Endothelial cell of umbilical vein (primary cell): ENCODE data around the gene AQP1. TPM values are rescaled to one million over a fixed set of nuclear protein-coding genes. Genes with fewer than 3 reads are reported as not detected.

Experiments used
- BruUV-seq: library from RNA; stranded (reverse); fragments of 400-500 nt; replicated peaks from 2 replicates; lab custom pipeline; 2021; lab: Mats Ljungman, UMichigan
- CTCF ChIA-PET: fragments of 300-600, 350-600 bp; sonication (Branson Sonifier 250); formaldehyde crosslinking; loops from one replicate; lab custom pipeline; 2021; ENCODE audit warnings: antibody characterized with exemption, inconsistent platforms; lab: Charles Lee
- POLR2A ChIA-PET: fragments of 300-600, 350-600 bp; sonication (Branson Sonifier 250); formaldehyde crosslinking; loops from one replicate; lab custom pipeline; 2021; ENCODE audit warnings: antibody characterized with exemption, inconsistent platforms; lab: Charles Lee
- DNase-seq: peaks from one replicate; pipeline ENCODE4 v3.0.0-alpha.2; 2011; ENCODE audit warnings: low read depth, low spot score
- FAIRE-seq: peaks from 2 replicates; lab custom pipeline; 2011; peaks lifted over from hg19 to GRCh38; lab: Jason Lieb, UNC
- H2AFZ ChIP-seq: 2 replicates; pipeline ENCODE4 v1.6.0; 2012; ENCODE audit warnings: low read depth, low read length, control low read depth, inconsistent platforms
- H3K27ac ChIP-seq: 2 replicates; pipeline ENCODE4 v1.5.1; 2011; ENCODE audit warnings: low read depth, mild to moderate bottlenecking, control low read depth, low read length, moderate library complexity; ENCODE audit not compliant: insufficient read depth
- H3K27me3 ChIP-seq, 2 experiments: 2 replicates each; pipeline versions ENCODE4 v1.6.0 to v1.6.1; 2011; ENCODE audit warnings: low read length in 2 of 2, mixed read lengths in 1 of 2; ENCODE audit not compliant: control insufficient read depth in 2 of 2, insufficient read depth in 2 of 2
- H3K36me3 ChIP-seq, 2 experiments: 2 replicates in 1 of 2; 3 replicates in 1 of 2; pipeline ENCODE4 v1.5.1; 2011; ENCODE audit warnings: low read length in 2 of 2, mild to moderate bottlenecking in 1 of 2, moderate library complexity in 1 of 2; ENCODE audit not compliant: control insufficient read depth in 2 of 2, insufficient read depth in 2 of 2; ENCODE audit errors: extremely low read depth in 1 of 2
- H3K4me1 ChIP-seq: 3 replicates; pipeline ENCODE4 v1.5.1; 2011; ENCODE audit warnings: mild to moderate bottlenecking, low read length; ENCODE audit not compliant: control insufficient read depth, insufficient read depth; ENCODE audit errors: extremely low read depth
- H3K4me2 ChIP-seq: 2 replicates; pipeline ENCODE4 v1.6.1; 2011; ENCODE audit warnings: low read length, control low read depth, mixed read lengths; ENCODE audit not compliant: insufficient read depth
- H3K4me3 ChIP-seq, 3 experiments: fragments of 200-600 bp in 1 of 3; sonication (generic), shearing (Covaris generic) in 1 of 3; replicated peaks in 1 of 3; 2 replicates each; pipeline ENCODE4 v1.5.1; 2011 to 2016; ENCODE audit warnings: control low read depth in 3 of 3, low read length in 3 of 3, mild to moderate bottlenecking in 2 of 3, inconsistent platforms in 1 of 3, low read depth in 1 of 3, moderate library complexity in 1 of 3; ENCODE audit not compliant: insufficient read depth in 1 of 3
- H3K79me2 ChIP-seq: 2 replicates; pipeline ENCODE4 v1.6.0; 2012; ENCODE audit warnings: low read length, inconsistent platforms; ENCODE audit not compliant: control insufficient read depth, insufficient read depth
- H3K9ac ChIP-seq: replicated peaks from 2 replicates; pipeline ENCODE3; 2011; ENCODE audit warnings: low read length, control low read depth; ENCODE audit not compliant: insufficient read depth; ENCODE audit errors: extremely low read depth
- H3K9me1 ChIP-seq: replicated peaks from 3 replicates; pipeline ENCODE4 v1.6.0; 2011; ENCODE audit warnings: mild to moderate bottlenecking, low read length; ENCODE audit not compliant: control insufficient read depth, insufficient read depth; ENCODE audit errors: extremely low read depth
- H3K9me3 ChIP-seq: replicated peaks from 2 replicates; pipeline ENCODE4 v1.5.1; 2012; ENCODE audit warnings: low read length, inconsistent platforms; ENCODE audit not compliant: control insufficient read depth, insufficient read depth
- H4K20me1 ChIP-seq: replicated peaks from 2 replicates; pipeline ENCODE3; 2011; ENCODE audit warnings: mild to moderate bottlenecking, low read length; ENCODE audit not compliant: control insufficient read depth, insufficient read depth; ENCODE audit errors: extremely low read depth
- CTCF ChIP-seq, 2 donors: IDR thresholded peaks; 1 replicate in 1 of 2; 2 replicates in 1 of 2; pipeline ENCODE4 v1.5.1; 2011; ENCODE audit warnings: low read length in 2 of 2, mild to moderate bottlenecking in 2 of 2, moderate library complexity in 2 of 2, control low read depth in 1 of 2, inconsistent platforms in 1 of 2, low read depth in 1 of 2; ENCODE audit not compliant: insufficient read depth in 1 of 2; ENCODE audit errors: extremely low read depth in 1 of 2
- EZH2 ChIP-seq: IDR thresholded peaks from 2 replicates; pipeline ENCODE4 v1.6.1; 2012; ENCODE audit warnings: borderline replicate concordance, low read depth, mild to moderate bottlenecking, moderate library complexity, low read length, inconsistent platforms; ENCODE audit not compliant: severe bottlenecking
- FOS ChIP-seq: IDR thresholded peaks from 2 replicates; pipeline ENCODE4 v1.6.1; 2011; ENCODE audit warnings: mild to moderate bottlenecking, low read length, moderate library complexity, borderline replicate concordance; ENCODE audit not compliant: insufficient read depth
- GATA2 ChIP-seq: IDR thresholded peaks from 2 replicates; pipeline ENCODE4 v1.7.0; 2011; ENCODE audit warnings: low read depth, mild to moderate bottlenecking, moderate library complexity, mixed read lengths, low read length; ENCODE audit not compliant: insufficient read length, insufficient read depth
- JUN ChIP-seq: IDR thresholded peaks from 2 replicates; pipeline ENCODE4 v1.6.1; 2011; ENCODE audit warnings: borderline replicate concordance, low read depth; ENCODE audit not compliant: insufficient read length, insufficient read depth
- MAX ChIP-seq: IDR thresholded peaks from 2 replicates; pipeline ENCODE4 v1.6.1; 2011; ENCODE audit not compliant: insufficient read depth, insufficient read length
- MYC ChIP-seq: IDR thresholded peaks from one replicate; pipeline ENCODE4 v1.6.1; 2011; ENCODE audit warnings: mild to moderate bottlenecking, low read depth, low read length
- POLR2A ChIP-seq: IDR thresholded peaks from 2 replicates; pipeline ENCODE4 v1.6.1; 2012; ENCODE audit warnings: low read depth, mild to moderate bottlenecking, control low read depth, low read length
- POLR2AphosphoS5 ChIP-seq: IDR thresholded peaks from 2 replicates; pipeline ENCODE4 v1.6.1; 2012; ENCODE audit warnings: low read depth, mild to moderate bottlenecking, control low read depth, low read length, moderate library complexity; ENCODE audit not compliant: insufficient read depth
- dilution Hi-C: fragments of 300-500 bp; cut with MboI; formaldehyde crosslinking; loops from one replicate; pipeline ENCODE4 v1.15.0; 2019; ENCODE audit warnings: low sequenced_read_pairs; ENCODE audit not compliant: extremely low pct_ligation_motif_present
- intact Hi-C: fragments of 100-400 bp; cut with micrococcal nuclease; formaldehyde crosslinking; loops from one replicate; pipeline ENCODE4 v1.10.0; 2022
- polyA plus RNA-seq, 4 experiments: library from polyadenylated mRNA; depleted of rRNA in 3 of 4; stranded (reverse) in 3 of 4; unstranded in 1 of 4; fragments of >200 nt; gene quantifications; 2 replicates each; pipeline versions ENCODE4 v1.2.1 to v1.2.3, GENCODE V29; 2011 to 2012; ENCODE audit warnings: missing spikeins in 1 of 4
- total RNA-seq: library from RNA; stranded (reverse); gene quantifications from 2 replicates; pipeline ENCODE4 v1.2.3, GENCODE V29; 2021

Gene AQP1
- total and polyA plus RNA-seq, 2 donors (not counting 3 experiments of a cell fraction or from before 2014, with no cell fraction given), result 11.7 to 15.9 TPM

- Histone ChIP-seq H3K9me1 (no peaks in the 10 kb centered on the region), H3K27ac (no peak overlapping the region), H3K9me3 (no peaks in the 10 kb centered on the region), H3K79me2 (no peaks in the 10 kb centered on the region), H3K4me1 (peaks cover 11% of the 10 kb centered on the region), H2AFZ (no peak overlapping the region), H3K4me2 (no peak overlapping the region), H3K4me3 (no peak overlapping the region), H3K27me3 (no peaks in the 10 kb centered on the region), H4K20me1 (no peaks in the 10 kb centered on the region), H3K9ac (no peak overlapping the region), H3K36me3 (peaks cover 0 to 5% of the 10 kb centered on the region in 2 experiments)
- BruUV-seq, result no TSS peak
- dilution Hi-C loops, result no loop called here
- DNase-seq (no peak), FAIRE-seq (no peak)
- ChIA-PET CTCF (interaction anchor here (1.0 kb wide), 1 partner anchor 13 kb away, joined by 6 read pairs; no protein-coding TSS in a partner anchor), POLR2A (no interaction called here)
- intact Hi-C loops, result no loop called here
- TF ChIP-seq GATA2 (no peak), EZH2 (no peak), FOS (no peak), POLR2AphosphoS5 (no peak), POLR2A (no peak), MYC (no peak), CTCF (IDR thresholded peaks at IDR 0.05; ENCODE audit: extremely low read depth in 1 of 2, insufficient read depth in 1 of 2, low read depth in 1 of 2, low read length in 2 of 2) (no peak), MAX (no peak), JUN (no peak)
Observed at GRCh38 chr7:30925913-30926312, 14.3 kb downstream of the AQP1 start.
